ENCODE data around the gene GLI3. TPM values are rescaled to one million over a fixed set of nuclear protein-coding genes. Genes with fewer than 3 reads are reported as not detected.

The GLI3 gene
- total RNA-seq, 2 experiments from 2014 or later, result 0.28 to 0.36 TPM

DNA sequence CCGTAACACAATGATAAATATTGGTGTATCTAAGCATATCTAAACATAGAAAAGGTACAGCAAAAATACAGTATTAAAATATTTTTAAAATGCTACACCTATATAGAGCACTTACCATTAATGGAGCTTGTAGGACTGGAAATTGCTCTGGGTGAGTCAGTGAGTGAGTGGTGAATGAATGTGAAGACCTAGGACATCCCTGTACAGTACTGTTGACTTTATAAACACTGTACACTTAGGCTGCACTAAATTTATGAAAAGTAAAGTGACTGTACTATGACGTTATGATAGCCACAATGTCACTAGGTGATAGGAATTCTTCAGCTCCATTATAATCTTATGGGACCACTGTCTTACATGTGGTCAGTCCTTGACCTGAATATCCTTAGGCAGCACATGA is 147.0 kb downstream of the GLI3 start:
- intact Hi-C loops (cut with DNase I, micrococcal nuclease), result no loop called here
- Mint-ChIP-seq H3K9me3 (no peaks in the 10 kb centered on the region), H3K27ac (no peak overlapping the region), H3K4me1 (ENCODE audit: low read depth) (no peaks in the 10 kb centered on the region), H3K27me3 (peaks cover 4% of the 10 kb centered on the region), H3K36me3 (ENCODE audit: low read depth) (no peaks in the 10 kb centered on the region), H3K4me3 (no peak overlapping the region)
- no peak overlapping the region for H3K4me3 ChIP-seq (ENCODE audit: low read length)
- no peak overlapping the region for H3K27ac ChIP-seq (ENCODE audit: low read depth in 1 of 2, low read length in 2 of 2)
- H3K4me1 ChIP-seq (ENCODE audit: insufficient read depth, low read length), result no peaks in the 10 kb centered on the region
- ATAC-seq (ENCODE audit: poor library complexity) (no peak), DNase-seq (no peak)
- no peaks in the 10 kb centered on the region for H3K27me3 ChIP-seq (ENCODE audit: control insufficient read depth in 1 of 2, insufficient read depth in 2 of 2, low read length in 2 of 2)
- TF ChIP-seq CTCF (IDR thresholded peaks at IDR 0.05), result no peak
- ChIA-PET CTCF (no interaction called here), POLR2A (no interaction called here)
- no peaks in the 10 kb centered on the region for H3K36me3 ChIP-seq (ENCODE audit: insufficient read depth, low read length)
- peaks cover 0 to 9% of the 10 kb centered on the region in 2 experiments for H3K9me3 ChIP-seq (ENCODE audit: control insufficient read depth in 1 of 2, insufficient read depth in 1 of 2, low read length in 2 of 2)

- no peaks in the 10 kb centered on the region for H3K36me3 ChIP-seq (ENCODE audit: insufficient read depth, low read length)
- intact Hi-C loops (cut with DNase I, micrococcal nuclease), result no loop called here
- peaks cover 0 to 9% of the 10 kb centered on the region in 2 experiments for H3K9me3 ChIP-seq (ENCODE audit: control insufficient read depth in 1 of 2, insufficient read depth in 1 of 2, low read length in 2 of 2)
- Mint-ChIP-seq H3K27me3 (peaks cover 5% of the 10 kb centered on the region), H3K4me1 (ENCODE audit: low read depth) (no peaks in the 10 kb centered on the region), H3K36me3 (ENCODE audit: low read depth) (no peaks in the 10 kb centered on the region), H3K9me3 (no peaks in the 10 kb centered on the region), H3K4me3 (no peak overlapping the region), H3K27ac (no peak overlapping the region)
- H3K27me3 ChIP-seq (ENCODE audit: control insufficient read depth in 1 of 2, insufficient read depth in 2 of 2, low read length in 2 of 2), result no peaks in the 10 kb centered on the region
- H3K4me1 ChIP-seq (ENCODE audit: insufficient read depth, low read length), result no peaks in the 10 kb centered on the region
- CTCF ChIA-PET, result no interaction called here
- POLR2A ChIA-PET, result no interaction called here
- DNase-seq, result no peak
- no peak for ATAC-seq (ENCODE audit: poor library complexity)
- no peak for TF ChIP-seq CTCF (IDR thresholded peaks at IDR 0.05)
- H3K27ac ChIP-seq (ENCODE audit: low read depth in 1 of 2, low read length in 2 of 2), result no peak overlapping the region
- no peak overlapping the region for H3K4me3 ChIP-seq (ENCODE audit: low read length)
Measured at GRCh38 chr7:42087616-42088015, 149.4 kb downstream of the GLI3 start.

DNA sequence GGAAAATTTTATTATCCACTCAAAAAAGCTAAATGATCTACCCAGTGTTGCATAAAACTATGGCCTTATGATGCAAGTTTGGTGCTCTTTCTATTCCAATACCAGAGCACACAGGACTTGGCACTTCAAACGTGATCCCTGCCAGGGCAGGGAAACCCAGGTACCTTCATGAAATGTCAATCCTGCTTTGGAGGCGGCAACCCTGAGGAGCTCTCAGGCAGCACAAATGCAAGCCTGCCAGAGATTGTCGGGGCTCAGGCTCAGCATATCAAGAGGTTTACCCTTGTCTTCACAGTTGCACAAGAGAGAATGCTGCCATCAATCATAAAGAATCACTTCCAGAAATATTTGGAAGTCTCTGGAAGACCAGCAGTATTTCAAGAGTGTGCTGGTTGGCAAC is 151.5 kb downstream of the GLI3 start:
- no peak for ATAC-seq (ENCODE audit: poor library complexity)
- Histone ChIP-seq H3K27ac (ENCODE audit: low read depth in 1 of 2, low read length in 2 of 2) (no peak overlapping the region), H3K4me1 (ENCODE audit: insufficient read depth, low read length) (no peaks in the 10 kb centered on the region), H3K36me3 (ENCODE audit: insufficient read depth, low read length) (no peaks in the 10 kb centered on the region), H3K9me3 (ENCODE audit: control insufficient read depth in 1 of 2, insufficient read depth in 1 of 2, low read length in 2 of 2) (no peaks in the 10 kb centered on the region), H3K4me3 (ENCODE audit: low read length) (no peak overlapping the region), H3K27me3 (ENCODE audit: control insufficient read depth in 1 of 2, insufficient read depth in 2 of 2, low read length in 2 of 2) (no peaks in the 10 kb centered on the region)
- no peak for DNase-seq
- CTCF ChIA-PET, result no interaction called here
- Mint-ChIP-seq H3K4me1 (ENCODE audit: low read depth) (no peaks in the 10 kb centered on the region), H3K9me3 (no peaks in the 10 kb centered on the region), H3K27ac (no peak overlapping the region), H3K4me3 (no peak overlapping the region), H3K27me3 (peaks cover 20% of the 10 kb centered on the region), H3K36me3 (ENCODE audit: low read depth) (no peaks in the 10 kb centered on the region)
- no peak for TF ChIP-seq CTCF (IDR thresholded peaks at IDR 0.05)
- intact Hi-C loops (cut with DNase I, micrococcal nuclease), result no loop called here
- POLR2A ChIA-PET, result no interaction called here
